HEK293 (cell line): ENCODE data around the gene TGFBI.

Source experiments
- BCL11B ChIP-seq: fragments of 450-650 bp; formaldehyde crosslinking; IDR thresholded peaks from 2 replicates; pipeline ENCODE4 v1.5.1; 2016; ENCODE audit warnings: low read depth, missing biosample characterization, missing genetic modification characterization
- ZNF10 ChIP-seq: fragments of 450-650 bp; formaldehyde crosslinking; IDR thresholded peaks from 2 replicates; pipeline ENCODE4 v1.5.1; 2017; ENCODE audit warnings: missing biosample characterization, missing genetic modification characterization
- ZNF2 ChIP-seq: fragments of 450-650 bp; formaldehyde crosslinking; IDR thresholded peaks from 2 replicates; pipeline ENCODE4 v1.5.1; 2016; ENCODE audit warnings: missing biosample characterization, missing genetic modification characterization
- ZNF664 ChIP-seq: fragments of 450-650 bp; formaldehyde crosslinking; IDR thresholded peaks from 2 replicates; pipeline ENCODE4 v1.5.1; 2016; ENCODE audit warnings: missing biosample characterization, missing genetic modification characterization
- TF ChIP-seq, protein P1 (sequence below): fragments of 450-650 bp; formaldehyde crosslinking; IDR thresholded peaks from 2 replicates; pipeline ENCODE4 v1.5.1; 2016; ENCODE audit warnings: missing biosample characterization, missing genetic modification characterization

DNA sequence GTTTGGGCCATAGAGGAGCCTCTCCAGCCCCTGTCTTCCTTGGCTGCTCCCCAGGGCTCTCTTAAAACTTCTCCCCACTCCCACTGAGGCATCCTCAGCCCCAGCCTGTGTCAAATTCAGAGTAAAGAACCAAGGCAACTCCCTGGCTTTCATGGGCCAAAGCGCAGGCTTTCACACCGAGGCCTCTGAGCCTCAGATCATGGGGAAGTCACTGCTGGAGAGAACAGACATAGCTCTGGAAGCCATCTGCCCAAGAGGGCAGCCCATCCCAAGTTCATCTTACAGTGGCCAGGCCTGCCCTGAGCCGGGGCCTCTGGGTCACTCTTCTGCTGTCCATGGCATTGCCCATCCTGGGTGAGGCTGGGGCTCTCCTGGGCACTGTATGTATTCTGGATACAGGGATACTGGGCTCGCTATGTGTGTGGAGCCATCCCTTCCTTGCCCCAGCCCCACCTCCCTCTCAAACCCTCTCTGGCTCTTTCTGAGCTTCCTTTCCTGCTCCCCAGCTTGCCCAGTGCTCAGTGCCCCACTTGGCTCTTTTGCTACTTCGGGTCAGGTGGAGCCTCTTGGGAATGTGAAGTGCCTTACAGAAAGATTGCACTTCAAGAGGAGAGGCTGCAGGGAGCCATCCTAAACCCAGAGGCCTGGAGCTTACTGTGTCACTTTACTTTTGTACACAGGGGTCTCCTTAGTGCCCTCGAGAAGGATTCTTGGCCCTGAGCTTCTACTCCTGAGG is 33.0 kb downstream of the TGFBI start:
- TF ChIP-seq ZNF2 (tag by site-specific recombination) (no peak), ZNF10 (no peak), ZNF664 (tag by site-specific recombination) (no peak), BCL11B (tag by site-specific recombination) (no peak)
- TF ChIP-seq, protein P1, sequence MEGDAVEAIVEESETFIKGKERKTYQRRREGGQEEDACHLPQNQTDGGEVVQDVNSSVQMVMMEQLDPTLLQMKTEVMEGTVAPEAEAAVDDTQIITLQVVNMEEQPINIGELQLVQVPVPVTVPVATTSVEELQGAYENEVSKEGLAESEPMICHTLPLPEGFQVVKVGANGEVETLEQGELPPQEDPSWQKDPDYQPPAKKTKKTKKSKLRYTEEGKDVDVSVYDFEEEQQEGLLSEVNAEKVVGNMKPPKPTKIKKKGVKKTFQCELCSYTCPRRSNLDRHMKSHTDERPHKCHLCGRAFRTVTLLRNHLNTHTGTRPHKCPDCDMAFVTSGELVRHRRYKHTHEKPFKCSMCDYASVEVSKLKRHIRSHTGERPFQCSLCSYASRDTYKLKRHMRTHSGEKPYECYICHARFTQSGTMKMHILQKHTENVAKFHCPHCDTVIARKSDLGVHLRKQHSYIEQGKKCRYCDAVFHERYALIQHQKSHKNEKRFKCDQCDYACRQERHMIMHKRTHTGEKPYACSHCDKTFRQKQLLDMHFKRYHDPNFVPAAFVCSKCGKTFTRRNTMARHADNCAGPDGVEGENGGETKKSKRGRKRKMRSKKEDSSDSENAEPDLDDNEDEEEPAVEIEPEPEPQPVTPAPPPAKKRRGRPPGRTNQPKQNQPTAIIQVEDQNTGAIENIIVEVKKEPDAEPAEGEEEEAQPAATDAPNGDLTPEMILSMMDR (tag by site-specific recombination) = no peak
